Measurements from ENCODE around the gene ANO9. TPM values are rescaled to one million over a fixed set of nuclear protein-coding genes. Genes with fewer than 3 reads are reported as not detected.
"Not testable (repeated sequence)": the region's sequence is repeated elsewhere in the genome, so short reads cannot be mapped to it uniquely, and the experiment has no call there.

ANO9 gene
- total RNA-seq, 2 donors from 2014 or later: 141 to 180 TPM

- ATAC-seq: no peak
- intact Hi-C loops (cut with DNase I, micrococcal nuclease): no loop called here
- no peak for DNase-seq
These were observed 32.0 kb downstream of the ANO9 start for GRCh38 chr11:409600-410483.

DNA sequence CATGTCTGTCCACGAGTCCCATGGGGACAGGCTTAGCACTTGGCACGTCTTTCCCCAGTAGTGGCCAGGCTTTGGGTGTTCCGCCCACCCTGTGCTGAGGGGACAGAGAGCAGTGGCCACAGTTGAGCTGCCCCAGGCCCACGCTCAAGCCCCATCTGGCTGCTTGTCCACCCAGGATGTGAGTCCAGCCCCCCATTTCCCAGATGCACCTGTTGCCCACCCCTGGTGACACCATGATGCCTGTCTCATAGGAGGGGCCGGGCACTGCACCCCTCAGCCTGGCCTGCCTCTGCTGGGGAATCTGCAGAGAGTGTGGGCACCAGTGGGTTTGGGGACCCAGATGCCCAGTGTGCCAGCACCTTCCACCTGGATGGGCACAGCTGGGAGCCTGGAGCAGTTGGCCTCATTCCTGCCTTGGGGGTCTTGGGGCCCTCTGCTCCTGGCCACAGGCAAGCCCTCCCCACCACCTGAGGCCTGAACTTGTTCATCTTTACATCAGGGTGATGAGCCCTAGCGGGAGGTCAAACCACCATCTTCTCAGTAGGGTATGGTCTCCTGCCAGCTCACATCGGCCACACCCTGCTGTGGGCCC, 32.7 kb downstream of the ANO9 start:
- intact Hi-C loops (cut with DNase I, micrococcal nuclease): no loop called here
- no peak for DNase-seq
- no peak for ATAC-seq

GRCh38 chr11:408154-409007, 33.4 kb downstream of the ANO9 start:
- DNase-seq: no peak
- ATAC-seq: no peak
- intact Hi-C loops (cut with DNase I, micrococcal nuclease): no loop called here

- intact Hi-C loops (cut with DNase I, micrococcal nuclease): no loop called here
- ATAC-seq: peak; percentile 5
- no peak for DNase-seq
These were observed 34.1 kb downstream of the ANO9 start for GRCh38 chr11:407651-408123.

GRCh38 chr11:406796-407650, 34.8 kb downstream of the ANO9 start:
- ATAC-seq (peak; percentile 68), DNase-seq (peak; percentile 89 to 92)
- intact Hi-C loops (cut with DNase I, micrococcal nuclease): no loop called here

- DNase-seq: peak in 1 of 2 donors; percentile 37
- intact Hi-C loops (cut with DNase I, micrococcal nuclease): no loop called here
- ATAC-seq: peak; percentile 8
These were observed 35.6 kb downstream of the ANO9 start for GRCh38 chr11:405954-406795.

DNA sequence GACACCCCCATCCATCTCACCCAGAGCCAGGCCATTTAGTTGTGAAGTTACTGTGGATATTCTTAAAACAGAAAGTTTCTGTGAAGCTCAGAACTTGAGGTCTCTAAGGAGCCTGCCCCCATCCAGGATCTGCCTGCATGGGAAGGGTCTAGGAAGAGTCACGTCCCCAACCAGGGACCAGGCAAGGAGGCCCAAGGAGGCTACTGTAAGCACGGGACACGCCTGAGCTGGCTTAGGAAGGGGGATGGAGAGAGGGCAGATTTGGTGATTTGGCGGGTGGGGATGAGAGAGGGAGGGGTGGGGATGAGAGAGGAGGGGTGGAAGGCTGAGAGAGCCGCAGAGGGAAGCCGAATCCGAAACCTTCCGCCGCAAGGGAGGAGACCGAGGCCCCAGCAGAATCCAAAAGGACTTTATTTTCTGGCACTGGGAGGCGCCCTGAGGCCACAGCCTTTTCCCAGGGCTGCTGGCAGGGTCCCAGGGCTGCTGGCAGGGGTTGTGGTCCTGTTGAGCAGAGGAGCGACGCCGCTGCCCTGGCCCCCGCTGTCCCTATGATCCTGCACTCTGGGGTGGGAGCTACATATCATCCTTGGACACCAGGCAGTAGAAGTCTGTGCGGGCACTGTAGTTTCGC, 36.4 kb downstream of the ANO9 start:
- intact Hi-C loops (cut with DNase I, micrococcal nuclease): no loop called here
- peak; percentile 0 for ATAC-seq
- peak in 1 of 2 donors; percentile 53 for DNase-seq

DNA sequence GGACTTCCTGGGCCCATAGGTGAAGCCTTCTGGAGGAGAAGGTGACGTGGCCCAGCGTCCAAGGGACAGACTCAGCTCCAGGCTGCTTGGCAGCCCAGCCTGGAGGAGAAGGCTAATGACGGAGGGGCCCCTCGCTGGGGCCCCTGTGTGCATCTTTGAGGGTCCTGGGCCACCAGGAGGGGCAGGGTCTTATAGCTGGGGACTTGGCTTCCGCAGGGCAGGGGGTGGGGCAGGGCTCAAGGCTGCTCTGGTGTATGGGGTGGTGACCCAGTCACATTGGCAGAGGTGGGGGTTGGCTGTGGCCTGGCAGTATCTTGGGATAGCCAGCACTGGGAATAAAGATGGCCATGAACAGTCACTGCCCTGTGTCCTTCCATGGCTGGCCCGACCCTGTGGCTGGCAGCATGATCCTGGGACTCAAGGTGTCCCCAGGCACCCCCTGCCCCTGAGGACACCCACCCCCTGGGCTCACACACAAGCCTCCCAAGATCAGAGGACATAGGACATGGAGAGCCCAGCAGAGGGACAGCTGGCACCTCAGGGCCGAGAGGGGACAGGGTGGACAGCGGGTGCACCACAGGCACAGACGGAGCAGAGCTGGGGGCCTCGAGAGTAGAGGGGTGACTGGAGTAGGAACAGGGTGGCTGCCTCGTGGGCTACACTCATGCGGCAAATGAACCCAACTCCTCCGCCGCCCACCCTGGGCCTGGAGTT, 37.1 kb downstream of the ANO9 start:
- ATAC-seq: no peak
- intact Hi-C loops (cut with DNase I, micrococcal nuclease): no loop called here
- no peak for DNase-seq

- no peak for ATAC-seq
- intact Hi-C loops (cut with DNase I, micrococcal nuclease): no loop called here
- DNase-seq: no peak
These were observed 37.9 kb downstream of the ANO9 start for GRCh38 chr11:403761-404431.

GRCh38 chr11:403021-403760, 38.6 kb downstream of the ANO9 start:
- ATAC-seq (no peak), DNase-seq (no peak)
- intact Hi-C loops (cut with DNase I, micrococcal nuclease): no loop called here

DNA sequence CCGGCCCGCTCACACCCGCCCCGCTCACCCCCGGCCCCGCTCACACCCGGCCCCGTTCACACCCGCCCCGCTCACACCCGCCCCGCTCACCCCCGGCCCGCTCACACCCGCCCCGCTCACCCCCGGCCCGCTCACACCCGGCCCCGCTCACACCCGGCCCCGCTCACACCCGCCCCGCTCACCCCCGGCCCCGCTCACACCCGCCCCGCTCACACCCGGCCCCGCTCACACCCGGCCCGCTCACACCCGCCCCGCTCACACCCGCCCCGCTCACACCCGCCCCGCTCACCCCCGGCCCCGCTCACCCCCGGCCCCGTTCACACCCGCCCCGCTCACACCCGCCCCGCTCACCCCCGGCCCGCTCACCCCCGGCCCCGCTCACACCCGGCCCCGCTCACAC, 40.6 kb downstream of the ANO9 start:
- ATAC-seq: not testable (repeated sequence)

GRCh38 chr11:400241-400689, 41.5 kb downstream of the ANO9 start:
- ATAC-seq (no peak), DNase-seq (no peak)
- intact Hi-C loops (cut with DNase I, micrococcal nuclease): no loop called here

More for the DNA sequence above, 40.6 kb downstream of the ANO9 start:
- intact Hi-C loops (cut with DNase I, micrococcal nuclease); DNase-seq: not testable (repeated sequence)

DNA sequence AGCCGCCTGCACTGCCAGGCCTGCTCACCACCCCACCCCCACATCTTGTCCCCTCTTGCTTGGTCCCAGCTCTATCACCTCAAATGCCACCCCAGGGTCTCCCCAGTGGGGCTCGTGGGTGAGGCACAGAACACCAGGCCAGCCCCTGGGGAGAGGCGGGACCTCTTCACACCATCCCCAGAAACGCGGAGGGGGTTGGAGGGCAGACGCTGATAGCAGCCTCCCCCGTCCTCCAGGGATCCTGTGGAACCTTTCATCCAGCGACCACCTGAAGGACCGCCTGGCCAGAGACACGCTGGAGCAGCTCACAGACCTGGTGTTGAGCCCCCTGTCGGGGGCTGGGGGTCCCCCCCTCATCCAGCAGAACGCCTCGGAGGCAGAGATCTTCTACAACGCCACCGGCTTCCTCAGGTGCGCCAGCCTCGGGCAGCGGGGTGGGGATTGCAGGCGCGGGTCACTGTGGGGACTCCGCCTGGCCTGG, 42.0 kb downstream of the ANO9 start:
- no peak for ATAC-seq
- DNase-seq: no peak
- intact Hi-C loops (cut with DNase I, micrococcal nuclease): no loop called here

DNA sequence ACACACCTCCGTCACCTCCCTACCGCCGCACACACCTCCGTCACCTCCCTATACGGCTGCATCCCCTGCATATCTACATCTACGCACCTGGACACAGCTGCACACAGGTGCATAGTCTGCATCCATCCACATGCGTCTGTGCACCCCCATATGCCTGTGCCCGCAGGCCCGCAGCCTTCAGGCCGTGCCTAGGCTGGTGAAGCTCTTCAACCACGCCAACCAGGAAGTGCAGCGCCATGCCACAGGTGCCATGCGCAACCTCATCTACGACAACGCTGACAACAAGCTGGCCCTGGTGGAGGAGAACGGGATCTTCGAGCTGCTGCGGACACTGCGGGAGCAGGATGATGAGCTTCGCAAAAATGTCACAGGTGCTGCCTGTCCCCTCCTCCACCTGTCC, 43.0 kb downstream of the ANO9 start:
- ATAC-seq: no peak
- intact Hi-C loops (cut with DNase I, micrococcal nuclease): no loop called here
- DNase-seq: no peak

GRCh38 chr11:396948-397548, 44.8 kb downstream of the ANO9 start:
- DNase-seq: peak in 1 of 2 donors; percentile 64
- intact Hi-C loops (cut with DNase I, micrococcal nuclease): no loop called here
- no peak for ATAC-seq
